Mucosa of rectum (tissue), 2 donors: ENCODE results near the gene TET3.
A peak's percentile ranks its signal among the peaks of the same experiment; 100 is the strongest.

Experiments used
- H3K27ac ChIP-seq, 2 donors: one replicate each; pipeline ENCODE4 v1.7.0; 2013; ENCODE audit warnings: inconsistent platforms in 2 of 2, low read depth in 2 of 2, low read length in 2 of 2
- H3K27me3 ChIP-seq, 2 donors: one replicate each; pipeline ENCODE4 v1.7.0; 2013; ENCODE audit warnings: low read length in 2 of 2; ENCODE audit not compliant: control insufficient read depth in 2 of 2, insufficient read depth in 2 of 2
- H3K36me3 ChIP-seq, 2 donors: one replicate each; pipeline ENCODE4 v1.7.0; 2013; ENCODE audit warnings: low read length in 2 of 2; ENCODE audit not compliant: control insufficient read depth in 2 of 2, insufficient read depth in 2 of 2
- H3K4me1 ChIP-seq, 2 donors: one replicate each; pipeline ENCODE4 v1.7.0; 2013; ENCODE audit warnings: low read length in 2 of 2, mild to moderate bottlenecking in 1 of 2; ENCODE audit not compliant: control insufficient read depth in 2 of 2, insufficient read depth in 2 of 2
- H3K4me3 ChIP-seq, 2 donors: one replicate each; pipeline ENCODE4 v1.7.0; 2013; ENCODE audit warnings: low read length in 2 of 2
- H3K9ac ChIP-seq, 2 donors: one replicate each; pipeline ENCODE4 v1.7.0; 2013; ENCODE audit warnings: low read length in 2 of 2, low read depth in 1 of 2, mild to moderate bottlenecking in 1 of 2
- H3K9me3 ChIP-seq, 2 donors: one replicate each; pipeline ENCODE4 v1.7.0; 2013; ENCODE audit warnings: low read length in 2 of 2; ENCODE audit not compliant: control insufficient read depth in 2 of 2
- donor health status: healthy.
- donor health status: Normal muscosa, but diverticular disease.

The TET3 gene

DNA sequence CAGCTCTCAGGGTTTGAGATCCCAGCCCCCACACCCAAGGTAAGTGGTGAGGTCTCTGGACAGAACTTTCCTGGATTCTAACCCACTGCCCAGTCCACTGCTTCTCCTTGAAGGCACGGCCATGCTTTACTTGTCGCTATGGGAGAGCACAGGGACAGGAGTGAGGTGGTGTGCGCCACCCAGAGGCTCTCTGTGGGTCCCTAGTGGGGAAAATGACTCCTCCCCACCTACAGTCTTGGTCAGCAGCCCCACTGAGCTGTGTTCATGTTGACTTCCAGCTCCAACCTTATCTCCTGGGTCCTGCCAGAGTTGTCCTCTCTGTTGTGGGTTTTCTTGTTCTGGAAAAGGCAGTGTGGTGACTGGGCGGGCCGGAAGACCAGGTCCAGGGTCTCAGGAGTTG, 11.1 kb downstream of the TET3 start:
- H3K4me1 ChIP-seq, result peaks cover 14 to 16% of the 10 kb centered on the region in 2 donors

DNA sequence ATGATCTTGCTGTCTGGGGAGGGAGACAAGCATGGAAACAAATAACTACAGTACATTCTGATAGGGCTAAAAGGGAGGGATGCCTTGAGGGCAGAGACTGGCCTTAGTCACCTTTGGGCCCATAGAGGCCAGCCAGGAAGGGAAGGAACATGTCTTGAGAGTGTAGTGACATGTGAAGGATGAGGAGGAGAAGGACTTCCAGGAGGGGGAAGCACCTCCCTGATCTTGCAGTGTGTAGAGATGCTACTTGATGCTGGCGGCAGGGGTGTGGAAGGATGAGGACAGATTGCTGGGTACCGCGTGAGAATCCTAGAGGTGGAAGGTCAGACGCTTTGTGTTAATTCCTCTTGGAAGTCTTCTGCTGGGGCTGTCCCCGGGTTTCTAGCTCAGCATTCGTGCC, 13.1 kb downstream of the TET3 start:
- H3K9ac ChIP-seq, result no peak overlapping the region
- peaks cover 0 to 13% of the 10 kb centered on the region in 2 donors for H3K36me3 ChIP-seq
- peaks cover 19 to 23% of the 10 kb centered on the region in 2 donors for H3K4me1 ChIP-seq
- H3K27ac ChIP-seq, result no peak overlapping the region
- H3K27me3 ChIP-seq, result no peaks in the 10 kb centered on the region
- H3K4me3 ChIP-seq, result no peak overlapping the region
- no peaks in the 10 kb centered on the region for H3K9me3 ChIP-seq

More for the DNA sequence above, 11.1 kb downstream of the TET3 start:
- Histone ChIP-seq H3K36me3 (peaks cover 2 to 16% of the 10 kb centered on the region in 2 donors), H3K9me3 (no peaks in the 10 kb centered on the region), H3K27ac (no peak overlapping the region), H3K4me3 (no peak overlapping the region), H3K9ac (no peak overlapping the region), H3K27me3 (no peaks in the 10 kb centered on the region)

DNA sequence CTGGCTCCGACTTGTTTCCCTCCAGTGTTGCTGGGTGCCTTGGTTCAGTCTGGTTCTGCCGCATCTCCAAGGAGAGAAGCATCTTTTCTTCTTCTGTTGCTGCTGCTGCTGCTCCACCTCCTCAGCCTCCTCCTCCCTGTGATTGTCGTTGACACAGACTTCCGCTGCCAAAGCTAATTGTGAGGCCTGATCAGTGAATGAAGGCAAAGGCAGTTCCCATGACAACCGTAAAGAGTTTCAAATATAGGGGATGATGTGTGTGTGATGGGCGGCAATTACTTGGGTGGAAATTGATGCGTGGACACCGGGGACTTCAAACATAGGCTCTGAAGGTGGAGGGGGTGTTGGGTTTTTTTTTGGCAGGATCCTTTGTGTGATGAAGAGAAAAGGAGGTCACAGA, 13.7 kb downstream of the TET3 start:
- H3K27ac ChIP-seq, result no peak overlapping the region
- no peaks in the 10 kb centered on the region for H3K27me3 ChIP-seq
- no peak overlapping the region for H3K9ac ChIP-seq
- no peaks in the 10 kb centered on the region for H3K9me3 ChIP-seq
- H3K36me3 ChIP-seq, result peaks cover 0 to 8% of the 10 kb centered on the region in 2 donors
- no peak overlapping the region for H3K4me3 ChIP-seq
- H3K4me1 ChIP-seq, result peaks cover 24 to 25% of the 10 kb centered on the region in 2 donors

- H3K36me3 ChIP-seq, result peaks cover 0 to 8% of the 10 kb centered on the region in 2 donors
- no peaks in the 10 kb centered on the region for H3K27me3 ChIP-seq
- H3K27ac ChIP-seq, result no peak overlapping the region
- no peaks in the 10 kb centered on the region for H3K9me3 ChIP-seq
- no peak overlapping the region for H3K4me3 ChIP-seq
- no peak overlapping the region for H3K9ac ChIP-seq
- peaks cover 24 to 25% of the 10 kb centered on the region in 2 donors for H3K4me1 ChIP-seq
Measured at GRCh38 chr2:73998933-73999332, 14.2 kb downstream of the TET3 start.

GRCh38 chr2:73999881-74000597, 15.3 kb downstream of the TET3 start:
- Histone ChIP-seq H3K27ac (peak overlapping the region in 1 of 2 donors; percentile 5), H3K27me3 (no peaks in the 10 kb centered on the region), H3K4me3 (no peak overlapping the region), H3K9ac (no peak overlapping the region), H3K4me1 (peaks cover 24 to 25% of the 10 kb centered on the region in 2 donors), H3K9me3 (no peaks in the 10 kb centered on the region), H3K36me3 (peaks cover 0 to 8% of the 10 kb centered on the region in 2 donors)

GRCh38 chr2:74000666-74001065, 16.0 kb downstream of the TET3 start:
- no peak overlapping the region for H3K9ac ChIP-seq
- H3K27me3 ChIP-seq, result no peaks in the 10 kb centered on the region
- no peak overlapping the region for H3K4me3 ChIP-seq
- H3K9me3 ChIP-seq, result no peaks in the 10 kb centered on the region
- H3K4me1 ChIP-seq, result peaks cover 24 to 25% of the 10 kb centered on the region in 2 donors
- H3K36me3 ChIP-seq, result peaks cover 0 to 7% of the 10 kb centered on the region in 2 donors
- H3K27ac ChIP-seq, result no peak overlapping the region

- Histone ChIP-seq H3K9me3 (no peaks in the 10 kb centered on the region), H3K27me3 (no peaks in the 10 kb centered on the region), H3K4me1 (peaks cover 24 to 25% of the 10 kb centered on the region in 2 donors), H3K36me3 (peaks cover 0 to 5% of the 10 kb centered on the region in 2 donors), H3K27ac (no peak overlapping the region), H3K9ac (no peak overlapping the region), H3K4me3 (no peak overlapping the region)
Measured at GRCh38 chr2:74001121-74001520, 16.4 kb downstream of the TET3 start.

DNA sequence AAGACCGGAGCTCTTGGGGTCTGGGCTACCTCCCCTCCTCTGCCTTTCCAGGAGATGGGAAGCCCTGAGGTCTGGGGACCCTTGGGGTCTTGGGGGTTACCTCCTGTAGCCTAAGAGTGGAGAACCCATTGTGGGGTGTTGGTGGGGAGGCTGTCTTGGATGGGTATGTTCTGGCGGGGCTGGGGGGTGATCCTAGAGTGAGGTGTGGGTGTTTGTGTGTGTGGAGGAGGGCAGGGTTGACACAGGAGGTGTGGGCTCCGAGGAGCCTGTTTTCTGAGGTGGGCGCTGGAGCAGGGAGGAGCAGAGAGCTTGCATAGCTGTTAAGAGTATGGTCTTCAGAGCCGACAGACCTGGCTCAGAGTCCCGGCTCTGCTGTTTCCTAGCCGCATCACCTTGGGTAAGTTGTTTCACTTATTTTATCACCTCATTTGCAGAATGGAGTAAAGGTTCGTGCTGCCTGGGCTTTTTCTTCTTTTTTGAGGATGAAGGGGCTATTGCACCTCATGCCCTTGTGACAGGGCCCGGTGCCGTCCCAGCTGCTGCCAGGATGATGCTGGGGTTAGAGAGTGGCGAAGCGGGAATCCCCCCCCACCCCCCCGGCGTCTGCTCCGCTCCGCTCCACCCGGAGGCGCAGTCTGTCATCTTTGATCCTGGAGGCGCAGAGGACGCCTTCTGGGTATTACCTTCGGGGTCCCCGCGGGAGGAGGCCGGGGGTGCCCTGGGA, 17.2 kb downstream of the TET3 start:
- H3K27me3 ChIP-seq, result no peaks in the 10 kb centered on the region
- peaks cover 24 to 25% of the 10 kb centered on the region in 2 donors for H3K4me1 ChIP-seq
- H3K36me3 ChIP-seq, result peaks cover 0 to 5% of the 10 kb centered on the region in 2 donors
- no peaks in the 10 kb centered on the region for H3K9me3 ChIP-seq
- H3K4me3 ChIP-seq, result peak overlapping the region; percentile 42 to 76
- no peak overlapping the region for H3K9ac ChIP-seq
- H3K27ac ChIP-seq, result no peak overlapping the region

DNA sequence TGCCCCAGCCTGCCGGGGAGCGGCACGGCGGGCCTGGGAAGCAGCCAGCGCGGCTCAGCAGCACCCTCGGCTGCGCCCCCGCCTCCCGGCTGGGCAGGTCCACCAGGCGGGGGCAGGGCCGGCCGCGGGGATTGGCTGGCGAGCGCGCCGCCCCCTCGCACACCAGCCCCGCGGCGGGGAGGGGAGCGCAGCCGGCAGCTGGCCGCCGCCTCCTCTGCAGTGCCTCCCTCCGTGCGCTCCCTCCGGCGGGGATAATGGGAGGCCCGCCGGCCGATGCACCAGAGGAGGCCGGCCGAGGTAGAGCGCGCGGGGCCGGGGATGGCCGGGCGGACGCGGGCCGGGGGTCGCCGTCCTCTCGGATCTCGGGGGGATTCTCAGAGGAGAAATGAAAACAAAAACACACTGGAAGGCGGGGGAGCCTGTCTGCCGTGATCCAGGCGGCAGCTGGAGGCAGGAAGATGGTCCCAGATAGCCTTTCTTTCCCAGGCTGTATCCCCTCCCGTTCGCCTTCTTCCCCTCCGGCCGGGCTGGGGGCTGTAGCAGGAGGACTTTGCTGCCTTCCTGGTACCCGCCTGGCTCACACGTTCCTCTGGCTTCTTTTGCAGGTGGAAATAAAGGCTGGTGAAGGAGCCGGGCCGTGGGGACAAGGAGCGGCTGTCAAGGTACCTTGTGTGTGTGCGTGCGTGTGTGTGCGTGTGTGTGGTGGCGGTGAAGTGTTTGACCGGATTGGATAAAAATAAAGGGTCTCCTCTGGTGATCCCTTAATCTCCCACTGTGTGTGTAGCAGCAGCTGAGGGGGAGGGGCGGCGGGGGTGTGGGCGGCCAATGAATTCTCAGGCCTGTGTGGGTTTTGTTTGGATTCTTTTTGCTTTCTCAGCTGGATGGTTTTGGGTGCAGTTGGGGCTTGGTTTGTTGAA, 18.1 kb downstream of the TET3 start:
- peak overlapping the region in 1 of 2 donors; percentile 45 for H3K27ac ChIP-seq
- H3K9me3 ChIP-seq, result no peaks in the 10 kb centered on the region
- peak overlapping the region; percentile 35 to 55 for H3K9ac ChIP-seq
- H3K36me3 ChIP-seq, result peaks cover 0 to 4% of the 10 kb centered on the region in 2 donors
- H3K4me1 ChIP-seq, result peaks cover 24 to 25% of the 10 kb centered on the region in 2 donors
- H3K27me3 ChIP-seq, result no peaks in the 10 kb centered on the region
- H3K4me3 ChIP-seq, result peak overlapping the region; percentile 54 to 76
